ENCODE results near the gene RHBDD3. TPM values are rescaled to one million over a fixed set of nuclear protein-coding genes. Genes with fewer than 3 reads are reported as not detected.

RHBDD3 gene
- total and polyA plus RNA-seq, 2 of the 8 experiments (the other 6 are each of a cell fraction or from before 2014, with no cell fraction given): 72.1 to 117 TPM

GRCh38 chr22:29260031-29260560 is 7.7 kb downstream of the RHBDD3 start (continued):
- TF ChIP-seq KDM1A (IDR thresholded peaks at IDR 0.05; ENCODE audit: borderline replicate concordance, low read length): no peak
